H1 (cell line): ENCODE measurements around the gene PIGV. TPM values are rescaled to one million over a fixed set of nuclear protein-coding genes. Genes with fewer than 3 reads are reported as not detected.

Experiments used
- CTCF ChIA-PET: fragments of 300-600 bp; sonication (Branson Sonifier 250); formaldehyde crosslinking; loops from one replicate; lab custom pipeline; 2021; ENCODE audit not compliant: partially characterized antibody; lab: Charles Lee
- POLR2A ChIA-PET: fragments of 300-600 bp; sonication (Branson Sonifier 250); formaldehyde crosslinking; loops from one replicate; lab custom pipeline; 2021; ENCODE audit warnings: inconsistent platforms; ENCODE audit not compliant: partially characterized antibody; lab: Charles Lee
- DNase-seq, 2 experiments: peaks; one replicate each; pipeline versions ENCODE4 v3.0.0 to v3.0.0-alpha.2; 2010 to 2022; ENCODE audit warnings: low spot score in 2 of 2, low read depth in 1 of 2, mixed read lengths in 1 of 2
- FAIRE-seq: peaks from 2 replicates; lab custom pipeline; 2011; peaks lifted over from hg19 to GRCh38; lab: Jason Lieb, UNC
- H2AFZ ChIP-seq: 2 replicates; pipeline ENCODE4 v1.8.1; 2012; ENCODE audit warnings: low read length, inconsistent platforms
- H2AK5ac ChIP-seq: 2 replicates; pipeline ENCODE4 v1.6.1; 2013; ENCODE audit warnings: low read depth, low read length
- H2BK120ac ChIP-seq: replicated peaks from 2 replicates; pipeline ENCODE3; 2013; ENCODE audit warnings: low read depth, low read length, inconsistent platforms
- H2BK12ac ChIP-seq: 2 replicates; pipeline ENCODE4 v1.6.1; 2013; ENCODE audit warnings: low read depth, low read length
- H2BK15ac ChIP-seq: 2 replicates; pipeline ENCODE4 v1.6.1; 2013; ENCODE audit warnings: low read length
- H2BK20ac ChIP-seq: 2 replicates; pipeline ENCODE4 v1.6.1; 2013; ENCODE audit warnings: low read length
- H2BK5ac ChIP-seq: 2 replicates; pipeline ENCODE4 v1.6.1; 2013; ENCODE audit warnings: low read depth, low read length
- H3K14ac ChIP-seq: 2 replicates; pipeline ENCODE4 v1.6.1; 2013; ENCODE audit warnings: inconsistent platforms; ENCODE audit not compliant: insufficient read length
- H3K18ac ChIP-seq: 2 replicates; pipeline ENCODE4 v1.6.1; 2013; ENCODE audit warnings: low read length; ENCODE audit errors: extremely low read depth
- H3K23ac ChIP-seq: 2 replicates; pipeline ENCODE4 v1.6.1; 2013; ENCODE audit warnings: inconsistent platforms; ENCODE audit not compliant: insufficient read length
- H3K23me2 ChIP-seq: 2 replicates; pipeline ENCODE4 v1.6.1; 2013; ENCODE audit warnings: low read depth, low read length
- H3K27ac ChIP-seq: 2 replicates; pipeline ENCODE4 v1.6.1; 2011; ENCODE audit warnings: low read depth, low read length, inconsistent platforms
- H3K27me3 ChIP-seq, 4 experiments: replicated peaks in 1 of 4; 1 replicate in 1 of 4; 2 replicates in 3 of 4; pipeline versions ENCODE4 v1.6.1 to v1.8.1; 2011 to 2013; ENCODE audit warnings: low read length in 3 of 4, mild to moderate bottlenecking in 3 of 4, inconsistent platforms in 2 of 4, mixed read lengths in 2 of 4, moderate library complexity in 1 of 4; ENCODE audit not compliant: control insufficient read depth in 3 of 4, insufficient read depth in 3 of 4; ENCODE audit errors: extremely low read depth in 1 of 4
- H3K36me3 ChIP-seq, 4 experiments: 2 replicates each; pipeline versions ENCODE4 v1.6.1 to v1.8.1; 2011 to 2013; ENCODE audit warnings: mild to moderate bottlenecking in 4 of 4, low read length in 3 of 4, moderate library complexity in 2 of 4, control low read depth in 1 of 4, inconsistent platforms in 1 of 4; ENCODE audit not compliant: insufficient read depth in 4 of 4, control insufficient read depth in 2 of 4
- H3K4ac ChIP-seq: replicated peaks from 2 replicates; pipeline ENCODE3; 2013; ENCODE audit warnings: low read length, low read depth, mixed read lengths, inconsistent platforms; ENCODE audit not compliant: insufficient read length
- H3K4me1 ChIP-seq, 4 experiments: replicated peaks in 1 of 4; 1 replicate in 1 of 4; 2 replicates in 3 of 4; pipeline versions ENCODE4 v1.6.1 to v1.8.1; 2011 to 2013; ENCODE audit warnings: low read length in 3 of 4, inconsistent platforms in 2 of 4, mixed read lengths in 1 of 4; ENCODE audit not compliant: insufficient read depth in 4 of 4, control insufficient read depth in 3 of 4
- H3K4me2 ChIP-seq, 2 experiments: 2 replicates each; pipeline versions ENCODE4 v1.6.1 to v1.8.1; 2011 to 2013; ENCODE audit warnings: low read depth in 2 of 2, low read length in 2 of 2, control low read depth in 1 of 2, inconsistent platforms in 1 of 2, mild to moderate bottlenecking in 1 of 2; ENCODE audit not compliant: insufficient read depth in 1 of 2
- H3K4me3 ChIP-seq, 4 experiments: fragments of 200-600, 300-600 bp in 1 of 4; sonication (generic), shearing (Covaris generic), sonication (Bioruptor Twin) in 1 of 4; 2 replicates each; pipeline versions ENCODE4 v1.5.1 to v1.8.1; 2011 to 2016; ENCODE audit warnings: low read length in 4 of 4, low read depth in 3 of 4, control low read depth in 2 of 4, inconsistent platforms in 2 of 4, mild to moderate bottlenecking in 2 of 4, mixed read lengths in 1 of 4, moderate library complexity in 1 of 4; ENCODE audit not compliant: insufficient read depth in 2 of 4; ENCODE audit errors: extremely low read depth in 1 of 4
- H3K56ac ChIP-seq: replicated peaks from 2 replicates; pipeline ENCODE3; 2013; ENCODE audit warnings: low read depth, mild to moderate bottlenecking, mixed read lengths, low read length, inconsistent platforms; ENCODE audit not compliant: insufficient read length
- H3K79me1 ChIP-seq: 2 replicates; pipeline ENCODE4 v1.6.1; 2013; ENCODE audit warnings: low read depth, low read length, control low read depth
- H3K79me2 ChIP-seq, 2 experiments: 2 replicates each; pipeline versions ENCODE4 v1.6.1 to v1.8.1; 2012 to 2013; ENCODE audit warnings: low read length in 2 of 2, mild to moderate bottlenecking in 2 of 2, inconsistent platforms in 1 of 2; ENCODE audit not compliant: insufficient read depth in 2 of 2, control insufficient read depth in 1 of 2
- H3K9ac ChIP-seq, 4 experiments: replicated peaks in 1 of 4; 1 replicate in 1 of 4; 2 replicates in 3 of 4; pipeline versions ENCODE4 v1.6.1 to v1.8.1; 2011 to 2013; ENCODE audit warnings: low read depth in 3 of 4, low read length in 3 of 4, control low read depth in 2 of 4, mild to moderate bottlenecking in 2 of 4, moderate library complexity in 2 of 4, inconsistent platforms in 1 of 4; ENCODE audit errors: extremely low read depth in 1 of 4
- H3K9me3 ChIP-seq, 2 experiments: 2 replicates each; pipeline versions ENCODE4 v1.6.1 to v1.8.1; 2012 to 2013; ENCODE audit warnings: mild to moderate bottlenecking in 2 of 2, moderate library complexity in 2 of 2, control low read depth in 1 of 2, inconsistent platforms in 1 of 2, low read depth in 1 of 2, low read length in 1 of 2, mixed read lengths in 1 of 2; ENCODE audit not compliant: insufficient read depth in 2 of 2
- H4K20me1 ChIP-seq, 2 experiments: replicated peaks in 1 of 2; 2 replicates each; pipeline versions ENCODE3 to v1.8.1; 2011 to 2013; ENCODE audit warnings: inconsistent platforms in 2 of 2, low read length in 2 of 2, mild to moderate bottlenecking in 1 of 2; ENCODE audit not compliant: insufficient read depth in 2 of 2, control insufficient read depth in 1 of 2
- H4K5ac ChIP-seq: 2 replicates; pipeline ENCODE4 v1.6.1; 2013; ENCODE audit warnings: low read length, low read depth, mixed read lengths, inconsistent platforms; ENCODE audit not compliant: insufficient read length
- H4K8ac ChIP-seq: 2 replicates; pipeline ENCODE4 v1.8.0; 2013; ENCODE audit warnings: mild to moderate bottlenecking, moderate library complexity, low read length, inconsistent platforms; ENCODE audit not compliant: insufficient read depth; ENCODE audit errors: extremely low read depth
- H4K91ac ChIP-seq: replicated peaks from 2 replicates; pipeline ENCODE3; 2013; ENCODE audit warnings: low read length, mixed read lengths, inconsistent platforms; ENCODE audit not compliant: insufficient read length
- NANOG ChIP-seq: IDR thresholded peaks from 2 replicates; pipeline ENCODE4 v1.6.1; 2011; ENCODE audit warnings: low read length, low read depth, mild to moderate bottlenecking, inconsistent platforms; ENCODE audit not compliant: insufficient read depth, poor library complexity, severe bottlenecking
- RBBP5 ChIP-seq: IDR thresholded peaks from 2 replicates; pipeline ENCODE4 v1.7.1; 2012; ENCODE audit warnings: low read depth, mild to moderate bottlenecking, inconsistent platforms, low read length, moderate library complexity, borderline replicate concordance
- SP4 ChIP-seq: IDR thresholded peaks from 2 replicates; pipeline ENCODE4 v1.6.1; 2012; ENCODE audit warnings: low read length, inconsistent platforms
- WGBS, 2 experiments: shearing (Covaris generic) in 1 of 2; methylation state at CpG; one replicate each; pipeline versions ENCODE4 v1.1.6 to v1.1.7; 2013 to 2015; ENCODE audit warnings: low lambda C conversion rate in 2 of 2, mixed read lengths in 2 of 2, inconsistent platforms in 1 of 2, low coverage in 1 of 2, missing lambda C conversion rate in 1 of 2; ENCODE audit not compliant: insufficient replicate concordance in 2 of 2, insufficient coverage in 1 of 2, insufficient read length in 1 of 2; ENCODE audit errors: extremely low coverage in 1 of 2, missing lambda C conversion rate in 1 of 2; 5-methylcytosine and 5-hydroxymethylcytosine counted together
- polyA plus RNA-seq, 7 experiments: library from polyadenylated mRNA; depleted of rRNA in 3 of 7; stranded (reverse) in 5 of 7; unstranded in 2 of 7; fragments of >200 nt in 5 of 7; fragments of 200-250 nt in 2 of 7; gene quantifications; 1 replicate in 5 of 7; 2 replicates in 1 of 7; 4 replicates in 1 of 7; pipeline versions ENCODE4 v1.2.1 to v1.2.3, GENCODE V29; 2011 to 2013; ENCODE audit warnings: missing spikeins in 2 of 7, mixed read lengths in 2 of 7
- total RNA-seq: library from RNA; stranded (reverse); fragmentation: NEBNext Ultra II Directional; extraction: Animal tissue kit (Norgen Biotek cat#: 25700); gene quantifications from 2 replicates; pipeline ENCODE4 v1.2.1, GENCODE V29; 2021

The PIGV gene
- total and polyA plus RNA-seq, 2 of the 8 experiments (the other 6 are each of a cell fraction or from before 2014, with no cell fraction given): 8.5 to 20.9 TPM

DNA sequence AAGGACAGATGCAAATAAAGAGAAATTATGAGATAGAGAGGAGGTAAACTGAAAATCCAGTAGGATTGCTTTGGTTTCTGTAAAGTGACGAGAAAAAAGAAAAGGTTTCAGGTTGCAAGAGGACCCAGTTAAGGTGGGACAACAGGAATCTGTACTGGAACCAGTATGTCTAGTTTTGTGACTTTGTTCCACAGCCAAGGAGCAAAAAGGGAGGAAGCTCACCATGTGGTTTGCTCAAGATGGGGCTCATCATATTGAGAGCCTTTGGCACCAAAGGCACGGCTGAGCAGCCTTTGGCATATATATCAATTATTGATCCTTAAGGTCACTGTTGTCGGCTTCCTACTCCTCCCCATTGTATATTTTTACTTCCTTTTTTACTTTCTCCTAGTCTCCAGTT, 37.0 kb downstream of the PIGV start:
- Histone ChIP-seq H4K20me1 (peaks cover 3% of the 10 kb centered on the region in 2 experiments), H3K23ac (no peak overlapping the region), H3K4ac (no peak overlapping the region), H2BK20ac (no peak overlapping the region), H3K18ac (no peak overlapping the region), H3K4me2 (no peak overlapping the region), H3K79me2 (peaks cover 0 to 7% of the 10 kb centered on the region in 2 experiments; a peak in 1 of 4 replicates), H4K91ac (no peak overlapping the region), H2AK5ac (no peak overlapping the region), H4K8ac (no peak overlapping the region), H3K79me1 (peaks cover 12% of the 10 kb centered on the region), H3K9me3 (no peaks in the 10 kb centered on the region), H3K27me3 (no peaks in the 10 kb centered on the region), H3K4me1 (peaks cover 6 to 9% (median 7%) of the 10 kb centered on the region in 4 experiments; a peak in 6 of 7 replicates), H2AFZ (no peak overlapping the region), H2BK5ac (no peak overlapping the region), H2BK120ac (no peak overlapping the region), H3K27ac (no peak overlapping the region), H3K9ac (no peak overlapping the region), H3K36me3 (no peaks in the 10 kb centered on the region), H3K14ac (no peak overlapping the region), H2BK12ac (no peak overlapping the region), H3K56ac (no peak overlapping the region), H2BK15ac (no peak overlapping the region), H3K4me3 (no peak overlapping the region), H3K23me2 (peaks cover 6% of the 10 kb centered on the region; the same call in 1 of the 2 replicates), H4K5ac (no peak overlapping the region)
- 89% methylated on average over 3 of the region's 3 CpGs; no CpG with 5 or more reads in 1 of the 2 experiments for WGBS, 2 experiments
- ChIA-PET CTCF (interaction anchor here (0.6 to 3.4 kb wide), 8 partner anchors 13 to 241 kb away, joined by 3 to 19 read pairs (median 4); no protein-coding TSS in a partner anchor), POLR2A (interaction anchor here (0.8 kb wide), 1 partner anchor 92 kb away, joined by 3 read pairs; no protein-coding TSS in a partner anchor)
- DNase-seq: no peak
- no peak for FAIRE-seq
- TF ChIP-seq SP4 (no peak), RBBP5 (no peak), NANOG (no peak)
